HepG2 (cell line): ENCODE measurements around the gene GJC2. TPM values are rescaled to one million over a fixed set of nuclear protein-coding genes. Genes with fewer than 3 reads are reported as not detected.

Source experiments
- BCL3 ChIP-seq: sonication (generic); formaldehyde crosslinking; IDR thresholded peaks from 2 replicates; pipeline ENCODE4 v1.5.1; 2020; ENCODE audit warnings: mild to moderate bottlenecking, missing genetic modification reagents, moderate library complexity
- CREM ChIP-seq, 2 experiments: sonication (generic) in 1 of 2; formaldehyde crosslinking in 1 of 2; IDR thresholded peaks; 2 replicates each; pipeline versions ENCODE4 v1.4.0 to v1.6.1; 2016 to 2020; ENCODE audit warnings: antibody characterized with exemption in 1 of 2, mild to moderate bottlenecking in 1 of 2, missing genetic modification reagents in 1 of 2
- DMAP1 ChIP-seq: IDR thresholded peaks from 2 replicates; pipeline ENCODE4 v1.6.1; 2016
- GPN1 ChIP-seq: sonication (generic); formaldehyde crosslinking; IDR thresholded peaks from 2 replicates; pipeline ENCODE4 v1.5.1; 2020; ENCODE audit warnings: missing genetic modification reagents, borderline replicate concordance
- ISL2 ChIP-seq: sonication (generic); formaldehyde crosslinking; IDR thresholded peaks from 2 replicates; pipeline ENCODE4 v1.5.0; 2020; ENCODE audit warnings: missing genetic modification reagents
- MBD4 ChIP-seq: IDR thresholded peaks from 2 replicates; pipeline ENCODE4 v1.6.1; 2012; ENCODE audit warnings: low read length, inconsistent platforms, borderline replicate concordance
- PAWR ChIP-seq: sonication (generic); formaldehyde crosslinking; IDR thresholded peaks from 2 replicates; pipeline ENCODE4 v1.4.0; 2020; ENCODE audit warnings: missing genetic modification reagents, mild to moderate bottlenecking, borderline replicate concordance
- RFXANK ChIP-seq: IDR thresholded peaks from 2 replicates; pipeline ENCODE4 v1.6.1; 2016
- RNF219 ChIP-seq: sonication (generic); formaldehyde crosslinking; IDR thresholded peaks from 2 replicates; pipeline ENCODE4 v1.5.0; 2020; ENCODE audit warnings: mild to moderate bottlenecking, missing genetic modification reagents
- RXRA ChIP-seq: sonication (generic); formaldehyde crosslinking; IDR thresholded peaks from 2 replicates; pipeline ENCODE4 v1.5.1; 2020; ENCODE audit warnings: missing genetic modification reagents
- ZBTB25 ChIP-seq: IDR thresholded peaks from 2 replicates; pipeline ENCODE4 v1.6.1; 2018; ENCODE audit warnings: missing genetic modification reagents
- ZFP1 ChIP-seq: IDR thresholded peaks from 2 replicates; pipeline ENCODE4 v1.6.1; 2016
- ZHX2 ChIP-seq, 2 experiments: sonication (generic) in 1 of 2; formaldehyde crosslinking in 1 of 2; IDR thresholded peaks; 2 replicates each; pipeline versions ENCODE4 v1.6.1 to v1.9.0; 2014 to 2022; ENCODE audit warnings: antibody characterized with exemption in 1 of 2, borderline replicate concordance in 1 of 2, inconsistent platforms in 1 of 2, low read depth in 1 of 2, missing genetic modification reagents in 1 of 2
- ZNF263 ChIP-seq: sonication (generic); formaldehyde crosslinking; IDR thresholded peaks from 2 replicates; pipeline ENCODE4 v1.4.0; 2020; ENCODE audit warnings: missing genetic modification reagents
- ZNF264 ChIP-seq: sonication (generic); formaldehyde crosslinking; IDR thresholded peaks from 2 replicates; pipeline ENCODE4 v1.4.0; 2020; ENCODE audit warnings: missing genetic modification reagents
- ZNF382 ChIP-seq: sonication (generic); formaldehyde crosslinking; IDR thresholded peaks from 2 replicates; pipeline ENCODE4 v1.5.0; 2020; ENCODE audit warnings: missing genetic modification reagents, mild to moderate bottlenecking, borderline replicate concordance
- ZNF484 ChIP-seq: sonication (generic); formaldehyde crosslinking; IDR thresholded peaks from 2 replicates; pipeline ENCODE4 v1.5.1; 2020; ENCODE audit warnings: mild to moderate bottlenecking, low read depth, missing genetic modification reagents, borderline replicate concordance
- ZNF766 ChIP-seq: sonication (generic); formaldehyde crosslinking; IDR thresholded peaks from 2 replicates; pipeline ENCODE4 v1.5.0; 2020; ENCODE audit warnings: missing genetic modification reagents, borderline replicate concordance
- ZNF777 ChIP-seq: sonication (generic); formaldehyde crosslinking; IDR thresholded peaks from 2 replicates; pipeline ENCODE4 v1.4.0; 2020; ENCODE audit warnings: missing genetic modification reagents
- polyA plus RNA-seq, 8 experiments: library from polyadenylated mRNA; depleted of rRNA in 3 of 8; stranded (reverse) in 7 of 8; unstranded in 1 of 8; fragments of >200 nt; fragmentation: Illumina TruSeq in 4 of 8; extraction: Trizol in 4 of 8; gene quantifications; 2 replicates each; pipeline versions ENCODE4 v1.2.1 to v1.2.3, GENCODE V29; 2011 to 2016; ENCODE audit warnings: low read depth in 4 of 8, missing spikeins in 1 of 8, mixed read lengths in 1 of 8; ENCODE audit not compliant: insufficient read depth in 1 of 8
- total RNA-seq, 5 experiments: library from RNA; depleted of rRNA; stranded (reverse); fragments of >200 nt; fragmentation: Illumina TruSeq; extraction: Trizol; gene quantifications; 2 replicates each; pipeline ENCODE4 v1.2.3, GENCODE V29; 2016; ENCODE audit warnings: low read depth in 1 of 5

Gene GJC2
- total and polyA plus RNA-seq, 2 of the 13 experiments (the other 11 are each of a cell fraction or from before 2014, with no cell fraction given), result 1.6 to 3.8 TPM

GRCh38 chr1:228102791-228103620 is 46.7 kb upstream of the GJC2 start, which contains the start of gene C1orf35 (continued):
- TF ChIP-seq RNF219 (CRISPR knock-in tag) (no peak), ZNF382 (CRISPR knock-in tag) (no peak), ZNF766 (CRISPR knock-in tag) (peak; percentile 95), BCL3 (CRISPR knock-in tag) (peak; percentile 84), DMAP1 (CRISPR knock-in tag) (peak; percentile 91), MBD4 (no peak), ISL2 (peak; percentile 78), ZFP1 (CRISPR knock-in tag) (0 out of 2 replicates have a peak, but pooled peaks have one; percentile 53), ZNF484 (CRISPR knock-in tag) (peak; percentile 67; the same call in 1 of the 2 replicates), GPN1 (no peak), ZBTB25 (CRISPR knock-in tag) (peak; percentile 63; the same call in 1 of the 2 replicates), PAWR (no peak), RXRA (CRISPR knock-in tag) (peak; percentile 78), ZNF777 (CRISPR knock-in tag) (peak; percentile 97), ZNF263 (CRISPR knock-in tag) (peak; percentile 59; the same call in 1 of the 2 replicates), ZHX2 (IDR thresholded peaks at IDR 0.05; ENCODE audit: low read depth) (peak; percentile 94), ZHX2 (CRISPR knock-in tag; IDR thresholded peaks at IDR 0.05; ENCODE audit: borderline replicate concordance) (0 out of 2 replicates have a peak, but pooled peaks have one; percentile 47), RFXANK (CRISPR knock-in tag) (no peak; the same call in 1 of the 2 replicates), ZNF264 (0 out of 2 replicates have a peak, but pooled peaks have one; percentile 57), CREM (IDR thresholded peaks at IDR 0.05) (peak; percentile 88), CREM (CRISPR knock-in tag; IDR thresholded peaks at IDR 0.05) (peak; percentile 88)
